ENCODE measurements around the gene GDPD5.

DNA sequence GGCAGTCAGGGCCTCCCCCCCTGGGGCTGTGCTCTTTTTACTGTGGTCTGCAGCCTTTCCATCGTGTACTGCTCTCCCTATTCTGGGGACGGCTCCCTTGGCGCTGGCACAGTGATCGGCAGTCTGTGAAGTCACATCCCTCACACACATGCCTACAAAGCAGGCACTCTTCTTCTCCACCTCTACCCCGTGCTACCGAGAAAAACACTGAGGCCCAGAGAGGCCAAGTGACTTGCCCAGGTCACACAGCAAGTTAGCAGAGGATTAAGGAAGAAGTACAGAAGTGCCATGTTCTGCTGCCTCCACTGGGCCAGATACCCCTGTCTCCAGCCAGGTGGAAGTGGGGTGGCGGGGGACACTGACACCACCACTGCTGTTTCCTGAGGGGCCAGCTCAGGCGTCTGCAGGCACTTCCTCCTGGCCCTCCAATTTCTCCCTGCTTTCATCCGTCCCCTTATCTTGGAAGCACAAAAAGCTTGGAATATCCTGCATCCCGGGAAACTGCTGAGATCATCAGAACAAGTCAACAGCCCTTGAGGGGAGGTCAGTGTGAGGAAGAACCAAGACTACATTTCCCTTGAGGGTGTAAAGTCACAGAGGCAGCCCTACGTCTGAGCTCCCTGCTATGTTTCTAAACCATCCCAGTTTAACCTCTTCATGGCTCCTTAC is 62.5 kb downstream of the GDPD5 start:
- TF ChIP-seq CTCF (IDR thresholded peaks at IDR 0.05) = no peak
- no peak for TF ChIP-seq POLR2A (IDR thresholded peaks at IDR 0.05)
